MCF 10A (cell line): Measurements from ENCODE around the gene OXT. TPM values are rescaled to one million over a fixed set of nuclear protein-coding genes. Genes with fewer than 3 reads are reported as not detected.

Source experiments
- BruUV-seq: library from RNA; stranded (reverse); fragments of 400-500 nt; replicated peaks from 2 replicates; lab custom pipeline; 2021; lab: Mats Ljungman, UMichigan
- CTCF ChIA-PET: fragments of 300-600 bp; sonication (Branson Sonifier 250); formaldehyde crosslinking; extraction: SDS; loops from one replicate; lab custom pipeline; 2021; ENCODE audit warnings: antibody characterized with exemption, inconsistent platforms; lab: Yijun Ruan, JAX
- POLR2A ChIA-PET: fragments of 300-600, 350-650 bp; sonication (Branson Sonifier 250); formaldehyde crosslinking; extraction: SDS; loops from one replicate; lab custom pipeline; 2020; ENCODE audit warnings: antibody characterized with exemption, inconsistent platforms; lab: Yijun Ruan, JAX
- DNase-seq: peaks from one replicate; pipeline ENCODE4 v3.0.0-alpha.2; 2018; ENCODE audit not compliant: unreplicated experiment
- H3K27ac Mint-ChIP-seq: one replicate; pipeline ENCODE4 v1.8.0; 2022; ENCODE audit warnings: mild to moderate bottlenecking, low read depth, mixed read lengths; ENCODE audit not compliant: unreplicated experiment
- H3K27me3 Mint-ChIP-seq: one replicate; pipeline ENCODE4 v1.8.0; 2022; ENCODE audit warnings: mixed read lengths; ENCODE audit not compliant: insufficient read depth, unreplicated experiment
- H3K36me3 Mint-ChIP-seq: one replicate; pipeline ENCODE4 v1.8.0; 2022; ENCODE audit warnings: mild to moderate bottlenecking, moderate library complexity, mixed read lengths; ENCODE audit not compliant: insufficient read depth, unreplicated experiment
- H3K4me1 Mint-ChIP-seq: one replicate; pipeline ENCODE4 v1.8.0; 2022; ENCODE audit warnings: mixed read lengths; ENCODE audit not compliant: insufficient read depth, unreplicated experiment
- H3K4me3 Mint-ChIP-seq: one replicate; pipeline ENCODE4 v1.8.0; 2022; ENCODE audit warnings: mild to moderate bottlenecking, moderate library complexity, mixed read lengths; ENCODE audit not compliant: unreplicated experiment
- H3K9me3 Mint-ChIP-seq: one replicate; pipeline ENCODE4 v1.8.0; 2022; ENCODE audit warnings: mixed read lengths; ENCODE audit not compliant: unreplicated experiment
- CTCF ChIP-seq: fragments of 200-600 bp; IDR thresholded peaks from one replicate; pipeline ENCODE4 v1.8.0; 2022; ENCODE audit warnings: antibody characterized with exemption, mild to moderate bottlenecking; ENCODE audit not compliant: unreplicated experiment
- intact Hi-C: fragments of 100-400 bp; cut with micrococcal nuclease; formaldehyde crosslinking; loops from 2 replicates; pipeline ENCODE4 v1.14.1; 2022
- total RNA-seq: library from RNA; stranded (reverse); gene quantifications from 2 replicates; pipeline ENCODE4 v1.2.3, GENCODE V29; 2022

Gene OXT
- total RNA-seq, 1 experiment from 2014 or later = not detected

DNA sequence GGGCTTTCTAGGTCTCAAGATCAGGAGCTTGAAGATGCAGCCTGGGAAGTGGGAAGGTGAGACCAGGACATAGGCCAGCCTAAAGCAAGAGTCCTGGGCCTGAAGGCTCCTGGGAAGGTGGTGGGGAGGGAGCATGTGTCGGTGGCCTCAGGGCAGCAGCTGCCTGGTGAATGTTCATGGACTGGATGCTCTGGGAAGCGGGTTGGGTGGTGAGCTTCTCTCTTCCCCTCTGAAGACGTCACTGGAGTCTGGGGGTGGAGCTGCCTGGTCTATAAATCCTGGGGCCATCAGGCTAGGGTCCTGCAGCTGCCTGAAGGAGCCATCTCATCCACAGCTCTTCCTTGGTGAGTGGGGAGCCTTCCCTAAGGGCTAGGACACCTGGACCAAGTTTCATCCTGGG is 28.1 kb upstream of the OXT start, which contains the start of gene GNRH2:
Gene GNRH2 (plus strand): TSS at position 301 of the 400 bp plus-strand sequence. CDS start 793 bp downstream, outside the sequence.
- no peaks in the 10 kb centered on the region for H3K27me3 Mint-ChIP-seq
- peaks cover 34% of the 10 kb centered on the region for H3K36me3 Mint-ChIP-seq
- H3K9me3 Mint-ChIP-seq = no peaks in the 10 kb centered on the region
- intact Hi-C loops = no loop called here
- POLR2A ChIA-PET = interaction anchor here (0.7 kb wide), 2 partner anchors 180 to 594 kb away, joined by 3 read pairs; no protein-coding TSS in a partner anchor
- no peak within 1 kb of the TSS for H3K27ac Mint-ChIP-seq
- no TSS peak for BruUV-seq
- peaks cover 12% of the 10 kb centered on the region for H3K4me1 Mint-ChIP-seq
- no peak for TF ChIP-seq CTCF
- CTCF ChIA-PET = interaction anchor here (3.2 kb wide), 1 partner anchor 9 kb away, joined by 22 read pairs; no protein-coding TSS in a partner anchor
- no peak within 1 kb of the TSS for H3K4me3 Mint-ChIP-seq
- no peak for DNase-seq

- intact Hi-C loops = no loop called here
- peaks cover 12% of the 10 kb centered on the region for H3K4me1 Mint-ChIP-seq
- TF ChIP-seq CTCF = no peak
- no TSS peak for BruUV-seq
- no peaks in the 10 kb centered on the region for H3K9me3 Mint-ChIP-seq
- H3K36me3 Mint-ChIP-seq = peaks cover 36% of the 10 kb centered on the region
- no peak overlapping the region for H3K4me3 Mint-ChIP-seq
- ChIA-PET POLR2A (interaction anchor here (1.3 kb wide), 1 partner anchor 114 kb away, joined by 4 read pairs; no protein-coding TSS in a partner anchor), CTCF (interaction anchor here (3.2 kb wide), 1 partner anchor 8 kb away, joined by 22 read pairs; no protein-coding TSS in a partner anchor)
- DNase-seq = no peak
- peak overlapping the region; percentile 83 for H3K27ac Mint-ChIP-seq
- H3K27me3 Mint-ChIP-seq = no peaks in the 10 kb centered on the region
Measured at GRCh38 chr20:3044336-3044965, 27.0 kb upstream of the OXT start.

DNA sequence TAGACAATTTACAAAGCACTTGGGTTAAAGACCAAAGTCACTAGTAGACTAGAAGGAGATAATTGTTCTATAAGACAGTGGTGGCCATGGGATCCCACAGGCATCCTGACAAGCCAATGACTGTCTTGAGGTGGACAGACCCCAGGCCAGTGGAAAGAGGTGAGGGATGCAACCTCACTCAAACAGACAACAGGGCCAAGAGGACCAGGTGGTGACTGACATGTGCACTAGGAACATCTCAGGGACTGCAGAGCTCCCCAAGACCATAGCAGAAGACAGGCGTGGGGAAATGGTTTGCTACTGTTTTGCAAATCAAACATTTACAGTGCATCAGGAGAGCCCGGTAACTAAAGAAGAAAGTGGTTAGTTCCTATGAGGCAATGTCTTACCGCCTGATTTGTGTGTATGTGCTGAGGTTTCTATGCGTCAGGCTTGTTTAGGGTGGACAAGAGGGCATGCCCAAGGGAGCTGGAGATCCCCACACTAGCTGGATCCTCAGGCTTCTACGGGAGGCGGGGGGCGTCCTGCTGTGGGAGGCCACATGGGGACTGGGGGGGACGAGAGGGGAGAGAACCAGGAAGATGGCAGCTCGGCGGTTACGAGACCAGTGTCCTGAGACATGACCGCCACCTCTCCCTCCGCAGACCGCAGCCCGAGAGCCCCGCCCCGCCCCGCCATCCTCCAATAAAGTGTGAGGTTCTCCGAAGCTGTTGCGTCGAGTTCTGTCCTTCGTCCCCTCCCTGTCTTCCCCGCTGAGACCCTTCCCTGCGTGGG is 26.2 kb upstream of the OXT start:
- TF ChIP-seq CTCF = no peak
- intact Hi-C loops = no loop called here
- H3K4me3 Mint-ChIP-seq = peak overlapping the region; percentile 95
- peaks cover 12% of the 10 kb centered on the region for H3K4me1 Mint-ChIP-seq
- CTCF ChIA-PET = interaction anchor here (0.5 to 1.0 kb wide), 3 partner anchors 8 to 809 kb away, joined by 3 read pairs; no protein-coding TSS in a partner anchor
- DNase-seq = no peak
- H3K9me3 Mint-ChIP-seq = no peaks in the 10 kb centered on the region
- BruUV-seq = TSS peak; percentile 28
- H3K36me3 Mint-ChIP-seq = peaks cover 42% of the 10 kb centered on the region
- POLR2A ChIA-PET = interaction anchor here (0.6 to 1.3 kb wide), 9 partner anchors 25 to 393 kb away, joined by 3 to 4 read pairs (median 3); partner anchors contain the start of gene NOP56
- H3K27ac Mint-ChIP-seq = peak overlapping the region; percentile 83
- no peaks in the 10 kb centered on the region for H3K27me3 Mint-ChIP-seq
